WTC11 (cell line): ENCODE results near the gene GNB5. TPM values are rescaled to one million over a fixed set of nuclear protein-coding genes. Genes with fewer than 3 reads are reported as not detected.

Experiments
- ATAC-seq: fragments of 200-7000 bp; cut with Tn5 transposase; 2 replicates; pipeline ENCODE4 v1.10.0; 2021; ENCODE audit warnings: mild to moderate bottlenecking, moderate library complexity
- CTCF ChIA-PET: fragments of 300-600 bp; sonication (Branson Sonifier 250); formaldehyde crosslinking; loops from one replicate; lab custom pipeline; 2021; ENCODE audit warnings: antibody characterized with exemption; lab: Charles Lee
- POLR2A ChIA-PET: fragments of 350-600 bp; sonication (Branson Sonifier 250); formaldehyde crosslinking; loops from one replicate; lab custom pipeline; 2021; ENCODE audit warnings: antibody characterized with exemption; lab: Charles Lee
- DNase-seq: peaks from one replicate; pipeline ENCODE4 v3.0.0; 2021; ENCODE audit warnings: low spot score
- H3K27ac Mint-ChIP-seq: 2 replicates; pipeline ENCODE4 v1.8.0; 2021; ENCODE audit warnings: mixed read lengths
- H3K27me3 Mint-ChIP-seq: 2 replicates; pipeline ENCODE4 v1.8.0; 2021; ENCODE audit warnings: low read depth, mild to moderate bottlenecking, moderate library complexity, mixed read lengths
- H3K36me3 Mint-ChIP-seq: 2 replicates; pipeline ENCODE4 v1.8.0; 2021; ENCODE audit warnings: mixed read lengths
- H3K4me1 Mint-ChIP-seq: 2 replicates; pipeline ENCODE4 v1.8.0; 2022; ENCODE audit warnings: mixed read lengths
- H3K4me3 Mint-ChIP-seq: 2 replicates; pipeline ENCODE4 v1.8.0; 2021; ENCODE audit warnings: mild to moderate bottlenecking, moderate library complexity, mixed read lengths
- H3K9me3 Mint-ChIP-seq: 2 replicates; pipeline ENCODE4 v1.8.0; 2021; ENCODE audit warnings: mixed read lengths
- AR ChIP-seq: fragments of 250-450 bp; sonication (Bioruptor Pico); IDR thresholded peaks from 2 replicates; pipeline ENCODE4 v1.9.0; 2021; ENCODE audit warnings: mild to moderate bottlenecking
- CBFB ChIP-seq: sonication (generic); formaldehyde crosslinking; IDR thresholded peaks from 2 replicates; pipeline ENCODE4 v1.8.1; 2022; ENCODE audit warnings: mild to moderate bottlenecking, low read depth, missing genetic modification reagents
- CREB1 ChIP-seq: sonication (generic); formaldehyde crosslinking; IDR thresholded peaks from 2 replicates; pipeline ENCODE4 v1.8.0; 2023; ENCODE audit warnings: mild to moderate bottlenecking, missing genetic modification reagents
- E2F4 ChIP-seq: sonication (generic); formaldehyde crosslinking; IDR thresholded peaks from 2 replicates; pipeline ENCODE4 v1.8.1; 2022; ENCODE audit warnings: low read depth, mild to moderate bottlenecking, moderate library complexity, missing genetic modification reagents, borderline replicate concordance
- ELF4 ChIP-seq: sonication (generic); formaldehyde crosslinking; IDR thresholded peaks from 2 replicates; pipeline ENCODE4 v1.8.1; 2022; ENCODE audit warnings: low read depth, mild to moderate bottlenecking, moderate library complexity, missing genetic modification reagents
- FOXP1 ChIP-seq: sonication (generic); formaldehyde crosslinking; IDR thresholded peaks from 2 replicates; pipeline ENCODE4 v1.8.0; 2022; ENCODE audit warnings: missing genetic modification reagents, mild to moderate bottlenecking, moderate library complexity, borderline replicate concordance
- GABPB1 ChIP-seq: sonication (generic); formaldehyde crosslinking; IDR thresholded peaks from 2 replicates; pipeline ENCODE4 v1.8.1; 2023; ENCODE audit warnings: mild to moderate bottlenecking, missing genetic modification reagents
- GRHL2 ChIP-seq: fragments of 250-450 bp; sonication (Bioruptor Pico); IDR thresholded peaks from 2 replicates; pipeline ENCODE4 v1.8.0; 2022; ENCODE audit warnings: mild to moderate bottlenecking, moderate library complexity; ENCODE audit not compliant: insufficient replicate concordance, severe bottlenecking
- MAX ChIP-seq: sonication (generic); formaldehyde crosslinking; IDR thresholded peaks from 2 replicates; pipeline ENCODE4 v1.8.0; 2022; ENCODE audit warnings: mild to moderate bottlenecking, missing genetic modification reagents
- NFATC4 ChIP-seq: fragments of 250-450 bp; sonication (Bioruptor Pico); IDR thresholded peaks from 2 replicates; pipeline ENCODE4 v1.9.0; 2021; ENCODE audit warnings: mild to moderate bottlenecking
- NFE2L1 ChIP-seq: sonication (generic); formaldehyde crosslinking; IDR thresholded peaks from 2 replicates; pipeline ENCODE4 v1.8.1; 2023; ENCODE audit warnings: missing genetic modification reagents
- NR2C2 ChIP-seq: sonication (generic); formaldehyde crosslinking; IDR thresholded peaks from 2 replicates; pipeline ENCODE4 v1.8.0; 2022; ENCODE audit warnings: mild to moderate bottlenecking, missing genetic modification reagents
- RORB ChIP-seq: fragments of 250-450 bp; sonication (Bioruptor Pico); IDR thresholded peaks from 2 replicates; pipeline ENCODE4 v1.9.0; 2021; ENCODE audit warnings: mild to moderate bottlenecking
- TP53 ChIP-seq: sonication (generic); formaldehyde crosslinking; IDR thresholded peaks from 2 replicates; pipeline ENCODE4 v1.8.1; 2023; ENCODE audit warnings: mild to moderate bottlenecking, missing genetic modification reagents
- ZNF232 ChIP-seq: sonication (generic); formaldehyde crosslinking; IDR thresholded peaks from 2 replicates; pipeline ENCODE4 v1.8.0; 2022; ENCODE audit warnings: mild to moderate bottlenecking, missing genetic modification reagents
- ZNF396 ChIP-seq: fragments of 250-450 bp; sonication (Bioruptor Pico); IDR thresholded peaks from 2 replicates; pipeline ENCODE4 v1.8.0; 2021; ENCODE audit warnings: mild to moderate bottlenecking, moderate library complexity, borderline replicate concordance
- ZNF423 ChIP-seq: fragments of 250-450 bp; sonication (Bioruptor Pico); IDR thresholded peaks from 2 replicates; pipeline ENCODE4 v2.1.2; 2022; ENCODE audit warnings: mild to moderate bottlenecking, moderate library complexity
- total RNA-seq: library from RNA; stranded (reverse); gene quantifications from 3 replicates; pipeline ENCODE4 v1.2.3, GENCODE V29; 2021
- TF ChIP-seq, protein P1 (sequence below): sonication (generic); formaldehyde crosslinking; IDR thresholded peaks from 2 replicates; pipeline ENCODE4 v1.8.1; 2023; ENCODE audit warnings: mild to moderate bottlenecking, missing genetic modification reagents, borderline replicate concordance
- TF ChIP-seq, protein P2 (sequence below): fragments of 200-600 bp; IDR thresholded peaks from 2 replicates; pipeline ENCODE4 v1.8.0; 2022; ENCODE audit warnings: antibody characterized with exemption
- TF ChIP-seq, protein P3 (sequence below): fragments of 250-450 bp; sonication (Bioruptor Pico); conservative IDR thresholded peaks from 2 replicates; pipeline ENCODE4 v1.9.0; 2021; ENCODE audit warnings: mild to moderate bottlenecking
- TF ChIP-seq, protein P4 (sequence below): fragments of 250-450 bp; sonication (Bioruptor Pico); IDR thresholded peaks from 2 replicates; pipeline ENCODE4 v2.1.2; 2022; ENCODE audit warnings: mild to moderate bottlenecking, moderate library complexity

GNB5 gene
- total RNA-seq, 1 experiment from 2014 or later: 37.0 TPM

- Mint-ChIP-seq H3K27me3 (no peaks in the 10 kb centered on the region), H3K4me3 (no peak overlapping the region), H3K27ac (no peak overlapping the region), H3K4me1 (no peaks in the 10 kb centered on the region), H3K36me3 (peaks cover 52% of the 10 kb centered on the region), H3K9me3 (peaks cover 4% of the 10 kb centered on the region)
- DNase-seq: no peak
- no peak for ATAC-seq
- ChIA-PET CTCF (no interaction called here), POLR2A (no interaction called here)
- TF ChIP-seq ZNF423 (CRISPR knock-in tag) (no peak), GABPB1 (CRISPR knock-in tag) (no peak), CBFB (CRISPR knock-in tag) (no peak), NFATC4 (CRISPR knock-in tag) (no peak), NR2C2 (CRISPR knock-in tag) (no peak), ZNF232 (no peak), ZNF396 (CRISPR knock-in tag) (no peak), FOXP1 (CRISPR knock-in tag) (no peak), GRHL2 (CRISPR knock-in tag) (no peak), ELF4 (CRISPR knock-in tag) (no peak), RORB (CRISPR knock-in tag) (no peak)
- TF ChIP-seq, protein P1, sequence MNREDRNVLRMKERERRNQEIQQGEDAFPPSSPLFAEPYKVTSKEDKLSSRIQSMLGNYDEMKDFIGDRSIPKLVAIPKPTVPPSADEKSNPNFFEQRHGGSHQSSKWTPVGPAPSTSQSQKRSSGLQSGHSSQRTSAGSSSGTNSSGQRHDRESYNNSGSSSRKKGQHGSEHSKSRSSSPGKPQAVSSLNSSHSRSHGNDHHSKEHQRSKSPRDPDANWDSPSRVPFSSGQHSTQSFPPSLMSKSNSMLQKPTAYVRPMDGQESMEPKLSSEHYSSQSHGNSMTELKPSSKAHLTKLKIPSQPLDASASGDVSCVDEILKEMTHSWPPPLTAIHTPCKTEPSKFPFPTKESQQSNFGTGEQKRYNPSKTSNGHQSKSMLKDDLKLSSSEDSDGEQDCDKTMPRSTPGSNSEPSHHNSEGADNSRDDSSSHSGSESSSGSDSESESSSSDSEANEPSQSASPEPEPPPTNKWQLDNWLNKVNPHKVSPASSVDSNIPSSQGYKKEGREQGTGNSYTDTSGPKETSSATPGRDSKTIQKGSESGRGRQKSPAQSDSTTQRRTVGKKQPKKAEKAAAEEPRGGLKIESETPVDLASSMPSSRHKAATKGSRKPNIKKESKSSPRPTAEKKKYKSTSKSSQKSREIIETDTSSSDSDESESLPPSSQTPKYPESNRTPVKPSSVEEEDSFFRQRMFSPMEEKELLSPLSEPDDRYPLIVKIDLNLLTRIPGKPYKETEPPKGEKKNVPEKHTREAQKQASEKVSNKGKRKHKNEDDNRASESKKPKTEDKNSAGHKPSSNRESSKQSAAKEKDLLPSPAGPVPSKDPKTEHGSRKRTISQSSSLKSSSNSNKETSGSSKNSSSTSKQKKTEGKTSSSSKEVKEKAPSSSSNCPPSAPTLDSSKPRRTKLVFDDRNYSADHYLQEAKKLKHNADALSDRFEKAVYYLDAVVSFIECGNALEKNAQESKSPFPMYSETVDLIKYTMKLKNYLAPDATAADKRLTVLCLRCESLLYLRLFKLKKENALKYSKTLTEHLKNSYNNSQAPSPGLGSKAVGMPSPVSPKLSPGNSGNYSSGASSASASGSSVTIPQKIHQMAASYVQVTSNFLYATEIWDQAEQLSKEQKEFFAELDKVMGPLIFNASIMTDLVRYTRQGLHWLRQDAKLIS (CRISPR knock-in tag): no peak
- TF ChIP-seq, protein P2, sequence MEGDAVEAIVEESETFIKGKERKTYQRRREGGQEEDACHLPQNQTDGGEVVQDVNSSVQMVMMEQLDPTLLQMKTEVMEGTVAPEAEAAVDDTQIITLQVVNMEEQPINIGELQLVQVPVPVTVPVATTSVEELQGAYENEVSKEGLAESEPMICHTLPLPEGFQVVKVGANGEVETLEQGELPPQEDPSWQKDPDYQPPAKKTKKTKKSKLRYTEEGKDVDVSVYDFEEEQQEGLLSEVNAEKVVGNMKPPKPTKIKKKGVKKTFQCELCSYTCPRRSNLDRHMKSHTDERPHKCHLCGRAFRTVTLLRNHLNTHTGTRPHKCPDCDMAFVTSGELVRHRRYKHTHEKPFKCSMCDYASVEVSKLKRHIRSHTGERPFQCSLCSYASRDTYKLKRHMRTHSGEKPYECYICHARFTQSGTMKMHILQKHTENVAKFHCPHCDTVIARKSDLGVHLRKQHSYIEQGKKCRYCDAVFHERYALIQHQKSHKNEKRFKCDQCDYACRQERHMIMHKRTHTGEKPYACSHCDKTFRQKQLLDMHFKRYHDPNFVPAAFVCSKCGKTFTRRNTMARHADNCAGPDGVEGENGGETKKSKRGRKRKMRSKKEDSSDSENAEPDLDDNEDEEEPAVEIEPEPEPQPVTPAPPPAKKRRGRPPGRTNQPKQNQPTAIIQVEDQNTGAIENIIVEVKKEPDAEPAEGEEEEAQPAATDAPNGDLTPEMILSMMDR: no peak
- TF ChIP-seq, protein P3, sequence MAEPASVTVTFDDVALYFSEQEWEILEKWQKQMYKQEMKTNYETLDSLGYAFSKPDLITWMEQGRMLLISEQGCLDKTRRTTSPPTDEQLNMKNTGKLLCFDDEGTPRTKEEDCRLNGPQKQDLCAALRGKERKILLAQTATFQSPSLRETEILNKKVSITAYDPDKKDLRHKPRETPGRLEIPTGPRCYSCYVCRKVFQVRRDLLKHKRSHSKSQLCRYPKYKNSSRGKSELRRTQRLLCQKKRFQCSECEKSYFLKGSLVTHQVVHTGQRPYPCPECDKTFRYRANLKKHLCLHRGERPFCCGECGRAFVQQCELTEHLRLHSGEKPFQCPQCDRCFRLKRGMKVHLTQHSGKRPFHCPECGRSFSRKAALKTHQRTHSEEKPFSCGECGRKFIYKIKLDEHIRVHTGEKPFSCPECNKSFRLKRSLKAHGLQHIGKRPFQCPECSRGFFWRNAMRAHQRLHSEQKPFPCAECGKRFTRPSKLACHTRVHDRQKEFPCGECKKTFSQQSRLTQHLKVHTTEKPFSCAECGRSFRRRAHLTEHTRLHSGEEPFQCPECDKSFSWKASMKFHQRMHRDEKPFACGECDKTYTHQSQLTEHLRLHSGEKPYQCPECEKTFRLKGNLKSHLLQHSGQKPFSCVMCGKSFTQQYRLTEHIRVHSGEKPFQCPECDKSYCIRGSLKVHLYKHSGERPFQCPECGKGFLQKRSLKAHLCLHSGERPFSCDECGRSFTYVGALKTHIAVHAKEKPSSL (CRISPR knock-in tag): no peak
Observed at GRCh38 chr15:52148403-52148802, 42.8 kb downstream of the GNB5 start.

DNA sequence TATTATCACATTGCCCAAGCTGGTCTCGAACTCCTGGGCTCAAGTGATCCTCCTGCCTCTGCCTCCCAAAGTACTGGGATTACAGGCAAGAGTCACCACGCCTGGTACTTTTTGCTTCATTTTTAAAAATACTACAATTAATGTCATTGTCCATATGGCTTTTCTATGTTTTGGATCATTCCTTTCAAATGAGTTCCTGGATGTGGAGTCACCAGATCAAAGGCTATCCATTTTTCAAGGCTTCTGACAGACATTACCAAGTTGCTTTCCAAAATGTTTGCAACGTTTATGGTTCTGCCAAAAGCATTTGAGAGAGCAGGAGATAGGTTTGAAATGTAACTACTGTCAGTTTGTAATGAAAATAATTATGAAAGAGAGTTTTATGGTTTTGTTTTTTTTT is 44.4 kb downstream of the GNB5 start:
- Mint-ChIP-seq H3K9me3 (peaks cover 4% of the 10 kb centered on the region), H3K27me3 (no peaks in the 10 kb centered on the region), H3K36me3 (peaks cover 45% of the 10 kb centered on the region), H3K4me1 (no peaks in the 10 kb centered on the region), H3K4me3 (no peak overlapping the region), H3K27ac (no peak overlapping the region)
- ChIA-PET POLR2A (no interaction called here), CTCF (no interaction called here)
- DNase-seq (no peak), ATAC-seq (no peak)
- no peak for TF ChIP-seq E2F4 (CRISPR knock-in tag)
- TF ChIP-seq AR (CRISPR knock-in tag): no peak
- no peak for TF ChIP-seq NFE2L1
- no peak for TF ChIP-seq NR2C2 (CRISPR knock-in tag)
- TF ChIP-seq, protein P4, sequence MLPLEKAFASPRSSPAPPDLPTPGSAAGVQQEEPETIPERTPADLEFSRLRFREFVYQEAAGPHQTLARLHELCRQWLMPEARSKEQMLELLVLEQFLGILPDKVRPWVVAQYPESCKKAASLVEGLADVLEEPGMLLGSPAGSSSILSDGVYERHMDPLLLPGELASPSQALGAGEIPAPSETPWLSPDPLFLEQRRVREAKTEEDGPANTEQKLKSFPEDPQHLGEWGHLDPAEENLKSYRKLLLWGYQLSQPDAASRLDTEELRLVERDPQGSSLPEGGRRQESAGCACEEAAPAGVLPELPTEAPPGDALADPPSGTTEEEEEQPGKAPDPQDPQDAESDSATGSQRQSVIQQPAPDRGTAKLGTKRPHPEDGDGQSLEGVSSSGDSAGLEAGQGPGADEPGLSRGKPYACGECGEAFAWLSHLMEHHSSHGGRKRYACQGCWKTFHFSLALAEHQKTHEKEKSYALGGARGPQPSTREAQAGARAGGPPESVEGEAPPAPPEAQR (CRISPR knock-in tag): no peak
- no peak for TF ChIP-seq MAX (CRISPR knock-in tag)
- no peak for TF ChIP-seq CREB1
- TF ChIP-seq TP53: no peak
